H1 (cell line): ENCODE results near the gene ADAMTS4. TPM values are rescaled to one million over a fixed set of nuclear protein-coding genes. Genes with fewer than 3 reads are reported as not detected.

Experiments
- CTCF ChIA-PET: fragments of 300-600 bp; sonication (Branson Sonifier 250); formaldehyde crosslinking; loops from one replicate; lab custom pipeline; 2021; ENCODE audit not compliant: partially characterized antibody; lab: Charles Lee
- POLR2A ChIA-PET: fragments of 300-600 bp; sonication (Branson Sonifier 250); formaldehyde crosslinking; loops from one replicate; lab custom pipeline; 2021; ENCODE audit warnings: inconsistent platforms; ENCODE audit not compliant: partially characterized antibody; lab: Charles Lee
- DNase-seq, 2 experiments: peaks; one replicate each; pipeline versions ENCODE4 v3.0.0 to v3.0.0-alpha.2; 2010 to 2022; ENCODE audit warnings: low spot score in 2 of 2, low read depth in 1 of 2, mixed read lengths in 1 of 2
- FAIRE-seq: peaks from 2 replicates; lab custom pipeline; 2011; peaks lifted over from hg19 to GRCh38; lab: Jason Lieb, UNC
- H2AFZ ChIP-seq: 2 replicates; pipeline ENCODE4 v1.8.1; 2012; ENCODE audit warnings: low read length, inconsistent platforms
- H2AK5ac ChIP-seq: 2 replicates; pipeline ENCODE4 v1.6.1; 2013; ENCODE audit warnings: low read depth, low read length
- H2BK120ac ChIP-seq: replicated peaks from 2 replicates; pipeline ENCODE3; 2013; ENCODE audit warnings: low read depth, low read length, inconsistent platforms
- H2BK12ac ChIP-seq: 2 replicates; pipeline ENCODE4 v1.6.1; 2013; ENCODE audit warnings: low read depth, low read length
- H2BK15ac ChIP-seq: 2 replicates; pipeline ENCODE4 v1.6.1; 2013; ENCODE audit warnings: low read length
- H2BK20ac ChIP-seq: 2 replicates; pipeline ENCODE4 v1.6.1; 2013; ENCODE audit warnings: low read length
- H2BK5ac ChIP-seq: 2 replicates; pipeline ENCODE4 v1.6.1; 2013; ENCODE audit warnings: low read depth, low read length
- H3K14ac ChIP-seq: 2 replicates; pipeline ENCODE4 v1.6.1; 2013; ENCODE audit warnings: inconsistent platforms; ENCODE audit not compliant: insufficient read length
- H3K18ac ChIP-seq: 2 replicates; pipeline ENCODE4 v1.6.1; 2013; ENCODE audit warnings: low read length; ENCODE audit errors: extremely low read depth
- H3K23ac ChIP-seq: 2 replicates; pipeline ENCODE4 v1.6.1; 2013; ENCODE audit warnings: inconsistent platforms; ENCODE audit not compliant: insufficient read length
- H3K23me2 ChIP-seq: 2 replicates; pipeline ENCODE4 v1.6.1; 2013; ENCODE audit warnings: low read depth, low read length
- H3K27ac ChIP-seq: 2 replicates; pipeline ENCODE4 v1.6.1; 2011; ENCODE audit warnings: low read depth, low read length, inconsistent platforms
- H3K27me3 ChIP-seq, 4 experiments: replicated peaks in 1 of 4; 1 replicate in 1 of 4; 2 replicates in 3 of 4; pipeline versions ENCODE4 v1.6.1 to v1.8.1; 2011 to 2013; ENCODE audit warnings: low read length in 3 of 4, mild to moderate bottlenecking in 3 of 4, inconsistent platforms in 2 of 4, mixed read lengths in 2 of 4, moderate library complexity in 1 of 4; ENCODE audit not compliant: control insufficient read depth in 3 of 4, insufficient read depth in 3 of 4; ENCODE audit errors: extremely low read depth in 1 of 4
- H3K36me3 ChIP-seq, 4 experiments: 2 replicates each; pipeline versions ENCODE4 v1.6.1 to v1.8.1; 2011 to 2013; ENCODE audit warnings: mild to moderate bottlenecking in 4 of 4, low read length in 3 of 4, moderate library complexity in 2 of 4, control low read depth in 1 of 4, inconsistent platforms in 1 of 4; ENCODE audit not compliant: insufficient read depth in 4 of 4, control insufficient read depth in 2 of 4
- H3K4ac ChIP-seq: replicated peaks from 2 replicates; pipeline ENCODE3; 2013; ENCODE audit warnings: low read length, low read depth, mixed read lengths, inconsistent platforms; ENCODE audit not compliant: insufficient read length
- H3K4me1 ChIP-seq, 4 experiments: replicated peaks in 1 of 4; 1 replicate in 1 of 4; 2 replicates in 3 of 4; pipeline versions ENCODE4 v1.6.1 to v1.8.1; 2011 to 2013; ENCODE audit warnings: low read length in 3 of 4, inconsistent platforms in 2 of 4, mixed read lengths in 1 of 4; ENCODE audit not compliant: insufficient read depth in 4 of 4, control insufficient read depth in 3 of 4
- H3K4me2 ChIP-seq, 2 experiments: 2 replicates each; pipeline versions ENCODE4 v1.6.1 to v1.8.1; 2011 to 2013; ENCODE audit warnings: low read depth in 2 of 2, low read length in 2 of 2, control low read depth in 1 of 2, inconsistent platforms in 1 of 2, mild to moderate bottlenecking in 1 of 2; ENCODE audit not compliant: insufficient read depth in 1 of 2
- H3K4me3 ChIP-seq, 4 experiments: fragments of 200-600, 300-600 bp in 1 of 4; sonication (generic), shearing (Covaris generic), sonication (Bioruptor Twin) in 1 of 4; 2 replicates each; pipeline versions ENCODE4 v1.5.1 to v1.8.1; 2011 to 2016; ENCODE audit warnings: low read length in 4 of 4, low read depth in 3 of 4, control low read depth in 2 of 4, inconsistent platforms in 2 of 4, mild to moderate bottlenecking in 2 of 4, mixed read lengths in 1 of 4, moderate library complexity in 1 of 4; ENCODE audit not compliant: insufficient read depth in 2 of 4; ENCODE audit errors: extremely low read depth in 1 of 4
- H3K56ac ChIP-seq: replicated peaks from 2 replicates; pipeline ENCODE3; 2013; ENCODE audit warnings: low read depth, mild to moderate bottlenecking, mixed read lengths, low read length, inconsistent platforms; ENCODE audit not compliant: insufficient read length
- H3K79me1 ChIP-seq: 2 replicates; pipeline ENCODE4 v1.6.1; 2013; ENCODE audit warnings: low read depth, low read length, control low read depth
- H3K79me2 ChIP-seq, 2 experiments: 2 replicates each; pipeline versions ENCODE4 v1.6.1 to v1.8.1; 2012 to 2013; ENCODE audit warnings: low read length in 2 of 2, mild to moderate bottlenecking in 2 of 2, inconsistent platforms in 1 of 2; ENCODE audit not compliant: insufficient read depth in 2 of 2, control insufficient read depth in 1 of 2
- H3K9ac ChIP-seq, 4 experiments: replicated peaks in 1 of 4; 1 replicate in 1 of 4; 2 replicates in 3 of 4; pipeline versions ENCODE4 v1.6.1 to v1.8.1; 2011 to 2013; ENCODE audit warnings: low read depth in 3 of 4, low read length in 3 of 4, control low read depth in 2 of 4, mild to moderate bottlenecking in 2 of 4, moderate library complexity in 2 of 4, inconsistent platforms in 1 of 4; ENCODE audit errors: extremely low read depth in 1 of 4
- H3K9me3 ChIP-seq, 2 experiments: 2 replicates each; pipeline versions ENCODE4 v1.6.1 to v1.8.1; 2012 to 2013; ENCODE audit warnings: mild to moderate bottlenecking in 2 of 2, moderate library complexity in 2 of 2, control low read depth in 1 of 2, inconsistent platforms in 1 of 2, low read depth in 1 of 2, low read length in 1 of 2, mixed read lengths in 1 of 2; ENCODE audit not compliant: insufficient read depth in 2 of 2
- H4K20me1 ChIP-seq, 2 experiments: replicated peaks in 1 of 2; 2 replicates each; pipeline versions ENCODE3 to v1.8.1; 2011 to 2013; ENCODE audit warnings: inconsistent platforms in 2 of 2, low read length in 2 of 2, mild to moderate bottlenecking in 1 of 2; ENCODE audit not compliant: insufficient read depth in 2 of 2, control insufficient read depth in 1 of 2
- H4K5ac ChIP-seq: 2 replicates; pipeline ENCODE4 v1.6.1; 2013; ENCODE audit warnings: low read length, low read depth, mixed read lengths, inconsistent platforms; ENCODE audit not compliant: insufficient read length
- H4K8ac ChIP-seq: 2 replicates; pipeline ENCODE4 v1.8.0; 2013; ENCODE audit warnings: mild to moderate bottlenecking, moderate library complexity, low read length, inconsistent platforms; ENCODE audit not compliant: insufficient read depth; ENCODE audit errors: extremely low read depth
- H4K91ac ChIP-seq: replicated peaks from 2 replicates; pipeline ENCODE3; 2013; ENCODE audit warnings: low read length, mixed read lengths, inconsistent platforms; ENCODE audit not compliant: insufficient read length
- ATF3 ChIP-seq: IDR thresholded peaks from 2 replicates; pipeline ENCODE4 v1.6.1; 2011; ENCODE audit warnings: low read depth, mild to moderate bottlenecking, low read length; ENCODE audit not compliant: insufficient read depth
- CTBP2 ChIP-seq: IDR thresholded peaks from 2 replicates; pipeline ENCODE4 v1.7.0; 2011; ENCODE audit warnings: borderline replicate concordance, mild to moderate bottlenecking, moderate library complexity, mixed read lengths, low read length; ENCODE audit not compliant: insufficient read depth, insufficient read length
- SP2 ChIP-seq: IDR thresholded peaks from 2 replicates; pipeline ENCODE4 v1.6.1; 2012; ENCODE audit warnings: mild to moderate bottlenecking, low read length, inconsistent platforms
- WGBS, 2 experiments: shearing (Covaris generic) in 1 of 2; methylation state at CpG; one replicate each; pipeline versions ENCODE4 v1.1.6 to v1.1.7; 2013 to 2015; ENCODE audit warnings: low lambda C conversion rate in 2 of 2, mixed read lengths in 2 of 2, inconsistent platforms in 1 of 2, low coverage in 1 of 2, missing lambda C conversion rate in 1 of 2; ENCODE audit not compliant: insufficient replicate concordance in 2 of 2, insufficient coverage in 1 of 2, insufficient read length in 1 of 2; ENCODE audit errors: extremely low coverage in 1 of 2, missing lambda C conversion rate in 1 of 2; 5-methylcytosine and 5-hydroxymethylcytosine counted together
- polyA plus RNA-seq, 7 experiments: library from polyadenylated mRNA; depleted of rRNA in 3 of 7; stranded (reverse) in 5 of 7; unstranded in 2 of 7; fragments of >200 nt in 5 of 7; fragments of 200-250 nt in 2 of 7; gene quantifications; 1 replicate in 5 of 7; 2 replicates in 1 of 7; 4 replicates in 1 of 7; pipeline versions ENCODE4 v1.2.1 to v1.2.3, GENCODE V29; 2011 to 2013; ENCODE audit warnings: missing spikeins in 2 of 7, mixed read lengths in 2 of 7
- total RNA-seq: library from RNA; stranded (reverse); fragmentation: NEBNext Ultra II Directional; extraction: Animal tissue kit (Norgen Biotek cat#: 25700); gene quantifications from 2 replicates; pipeline ENCODE4 v1.2.1, GENCODE V29; 2021

ADAMTS4 gene
- total and polyA plus RNA-seq, 2 of the 8 experiments (the other 6 are each of a cell fraction or from before 2014, with no cell fraction given) = 4.6 to 7.2 TPM

GRCh38 chr1:161185732-161186311, 13.0 kb downstream of the ADAMTS4 start:
- TF ChIP-seq ATF3 (no peak), CTBP2 (no peak), SP2 (no peak)
- TF ChIP-seq, all 59 proteins: peak for 0
- Histone ChIP-seq H3K4me3 (no peak overlapping the region), H3K56ac (no peak overlapping the region), H3K9ac (no peak overlapping the region), H3K4ac (no peak overlapping the region), H2BK20ac (no peak overlapping the region), H3K4me2 (no peak overlapping the region), H3K27me3 (no peaks in the 10 kb centered on the region), H3K23me2 (no peaks in the 10 kb centered on the region; the same call in 1 of the 2 replicates), H3K23ac (no peak overlapping the region), H2BK5ac (no peak overlapping the region), H3K79me1 (no peaks in the 10 kb centered on the region), H2BK15ac (no peak overlapping the region), H2AK5ac (no peak overlapping the region), H2BK12ac (no peak overlapping the region), H2BK120ac (no peak overlapping the region), H3K27ac (no peak overlapping the region), H3K18ac (no peak overlapping the region), H4K20me1 (no peaks in the 10 kb centered on the region), H3K14ac (no peak overlapping the region), H3K9me3 (no peaks in the 10 kb centered on the region), H4K91ac (no peak overlapping the region), H4K8ac (no peak overlapping the region), H3K79me2 (no peaks in the 10 kb centered on the region), H2AFZ (no peak overlapping the region), H3K36me3 (0 out of 8 replicates have a peak, but pooled peaks cover 0 to 2% (median 0%) of the 10 kb centered on the region in 4 experiments), H4K5ac (no peak overlapping the region), H3K4me1 (no peaks in the 10 kb centered on the region)
- no peak for DNase-seq
- ChIA-PET CTCF (interaction anchor here (0.7 to 1.4 kb wide), 3 partner anchors 15 to 107 kb away, joined by 3 to 4 read pairs (median 4); no protein-coding TSS in a partner anchor), POLR2A (interaction anchor here (0.7 to 1.2 kb wide), 2 partner anchors 13 to 16 kb away, joined by 4 read pairs; partner anchors contain the start of genes ADAMTS4 and NDUFS2)
- no peak for FAIRE-seq
- 86% methylated on average over 2 of the region's 2 CpGs; no CpG with 5 or more reads in 1 of the 2 experiments for WGBS, 2 experiments
